SK-N-MC (cell line): ENCODE measurements around the gene PRTFDC1.

Experiments used
- EZH2 ChIP-seq: fragments of 200-600 bp; sonication (generic); IDR thresholded peaks from one replicate; pipeline ENCODE4 v1.6.1; 2017; ENCODE audit warnings: antibody characterized with exemption
- POLR2AphosphoS5 ChIP-seq: IDR thresholded peaks from 2 replicates; pipeline ENCODE4 v1.6.1; 2012; ENCODE audit warnings: mild to moderate bottlenecking, low read depth, low read length, borderline replicate concordance

DNA sequence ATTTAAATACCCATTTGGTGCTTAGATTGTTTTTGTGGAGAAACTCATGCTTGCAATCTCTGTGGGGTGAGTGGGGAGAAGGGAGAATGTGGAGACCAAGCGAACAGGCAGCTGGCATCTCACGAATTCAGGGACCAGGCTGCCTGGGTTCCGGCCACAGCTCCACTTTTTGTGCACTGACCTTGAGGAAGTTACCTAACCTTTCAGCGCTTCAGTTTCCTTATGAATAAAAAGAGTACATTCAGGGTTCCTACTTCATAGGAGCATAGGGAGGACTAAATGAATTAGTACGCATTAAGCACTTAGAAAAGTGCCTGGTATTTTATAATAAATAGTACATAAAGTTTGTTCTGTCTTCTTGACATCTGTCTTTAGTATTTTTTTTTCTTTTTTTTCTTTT, 72.5 kb downstream of the PRTFDC1 start:
- TF ChIP-seq POLR2AphosphoS5 (no peak), EZH2 (no peak)
